ENCODE results near the gene MDH1.
"Not testable (repeated sequence)": the region's sequence is repeated elsewhere in the genome, so short reads cannot be mapped to it uniquely, and the experiment has no call there.

The MDH1 gene

GRCh38 chr2:63555931-63556330 is 32.8 kb upstream of the MDH1 start:
- DNase-seq (ENCODE audit: low read depth) = no peak
- H3K4me3 ChIP-seq (ENCODE audit: control insufficient read depth, low read depth, low read length) = no peak overlapping the region
- TF ChIP-seq CTCF (IDR thresholded peaks at IDR 0.05; ENCODE audit: control insufficient read depth, insufficient read depth, low read depth, low read length, missing control alignments) = no peak

- not testable (repeated sequence) for DNase-seq (ENCODE audit: low read depth); H3K4me3 ChIP-seq (ENCODE audit: control insufficient read depth, low read depth, low read length)
Observed at GRCh38 chr2:63557819-63558218, 30.9 kb upstream of the MDH1 start.

- not testable (repeated sequence) for DNase-seq (ENCODE audit: low read depth); H3K4me3 ChIP-seq (ENCODE audit: control insufficient read depth, low read depth, low read length)
Observed at GRCh38 chr2:63558922-63559321, 29.8 kb upstream of the MDH1 start.

GRCh38 chr2:63562751-63563150 is 26.0 kb upstream of the MDH1 start:
- no peak for TF ChIP-seq CTCF (IDR thresholded peaks at IDR 0.05; ENCODE audit: control insufficient read depth, insufficient read depth, low read depth, low read length, missing control alignments)
- H3K4me3 ChIP-seq (ENCODE audit: control insufficient read depth, low read depth, low read length) = no peak overlapping the region
- no peak for DNase-seq (ENCODE audit: low read depth)

- no peak for TF ChIP-seq CTCF (IDR thresholded peaks at IDR 0.05; ENCODE audit: control insufficient read depth, insufficient read depth, low read depth, low read length, missing control alignments)
- no peak overlapping the region for H3K4me3 ChIP-seq (ENCODE audit: control insufficient read depth, low read depth, low read length)
Observed at GRCh38 chr2:63569740-63570139, 19.0 kb upstream of the MDH1 start.

GRCh38 chr2:63571291-63571690 is 17.5 kb upstream of the MDH1 start:
- no peak for TF ChIP-seq CTCF (IDR thresholded peaks at IDR 0.05; ENCODE audit: control insufficient read depth, insufficient read depth, low read depth, low read length, missing control alignments)
- no peak overlapping the region for H3K4me3 ChIP-seq (ENCODE audit: control insufficient read depth, low read depth, low read length)
- DNase-seq (ENCODE audit: low read depth) = no peak

More at GRCh38 chr2:63569740-63570139, 19.0 kb upstream of the MDH1 start:
- no peak for DNase-seq (ENCODE audit: low read depth)

- DNase-seq (ENCODE audit: low read depth) = no peak
- no peak for TF ChIP-seq CTCF (IDR thresholded peaks at IDR 0.05; ENCODE audit: control insufficient read depth, insufficient read depth, low read depth, low read length, missing control alignments)
- H3K4me3 ChIP-seq (ENCODE audit: control insufficient read depth, low read depth, low read length) = no peak overlapping the region
Observed at GRCh38 chr2:63572001-63572400, 16.8 kb upstream of the MDH1 start.

- not testable (repeated sequence) for H3K4me3 ChIP-seq (ENCODE audit: control insufficient read depth, low read depth, low read length); DNase-seq (ENCODE audit: low read depth)
Observed at GRCh38 chr2:63573026-63573425, 15.7 kb upstream of the MDH1 start.

GRCh38 chr2:63573726-63574345 is 14.9 kb upstream of the MDH1 start:
- not testable (repeated sequence) for H3K4me3 ChIP-seq (ENCODE audit: control insufficient read depth, low read depth, low read length); DNase-seq (ENCODE audit: low read depth)
